A673 (cell line): ENCODE measurements around the gene GAB1.

Source experiments
- CTCF ChIP-seq: fragments of 300-800, 200-600 bp; sonication (generic); conservative IDR thresholded peaks from 2 replicates; pipeline ENCODE4 v1.5.1; 2017; ENCODE audit warnings: low read depth, mild to moderate bottlenecking, antibody characterized with exemption, low read length, moderate library complexity, mixed read lengths
- EZH2 ChIP-seq: fragments of 200-600 bp; sonication (generic); IDR thresholded peaks from 2 replicates; pipeline ENCODE4 v1.6.1; 2017; ENCODE audit warnings: borderline replicate concordance, low read depth, mild to moderate bottlenecking, mixed read lengths, antibody characterized with exemption, low read length; ENCODE audit not compliant: poor library complexity, severe bottlenecking

GRCh38 chr4:143400082-143400481 is 63.4 kb downstream of the GAB1 start:
- TF ChIP-seq CTCF = no peak
- TF ChIP-seq EZH2 = no peak
